GM13977 (cell line): ENCODE results near the gene CNNM2.

ENCODE experiments used
- DNase-seq: peaks from one replicate; pipeline ENCODE4 v3.0.0; 2012; ENCODE audit warnings: low spot score
- in situ Hi-C: fragments of 300-500 bp; cut with MboI; formaldehyde crosslinking; loops from one replicate; pipeline ENCODE4 v1.12.0; 2022; ENCODE audit warnings: low sequenced_read_pairs, low pct_unique_long_range_greater_than_20kb, mixed read lengths, inconsistent platforms; ENCODE audit not compliant: unreplicated experiment
- TF ChIP-seq, protein P1 (sequence below): IDR thresholded peaks from 2 replicates; pipeline ENCODE4 v1.5.1; 2012; ENCODE audit warnings: mild to moderate bottlenecking, control low read depth; ENCODE audit not compliant: insufficient read depth; ENCODE audit errors: extremely low read depth, missing control alignments

The CNNM2 gene

DNA sequence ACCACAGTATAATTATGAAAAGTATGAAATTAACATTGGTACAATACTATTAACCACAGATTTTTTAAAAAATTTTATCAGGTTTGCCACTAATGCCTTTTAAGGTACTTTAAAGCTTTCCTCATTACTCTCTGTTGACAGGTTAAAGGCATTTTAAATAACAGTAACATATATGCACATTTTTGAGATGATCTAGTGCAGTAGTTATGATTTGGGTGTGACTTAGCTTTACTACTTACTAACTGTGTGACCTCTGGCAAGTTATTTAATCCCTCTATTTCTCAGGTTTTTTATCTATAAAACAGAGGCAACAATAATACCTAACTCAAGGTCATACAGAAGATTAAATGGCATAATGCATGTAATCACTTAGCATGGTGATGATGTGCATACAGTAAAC lies 180.1 kb downstream of the CNNM2 start:
- in situ Hi-C loops: no loop called here
- DNase-seq: no peak
- TF ChIP-seq, protein P1, sequence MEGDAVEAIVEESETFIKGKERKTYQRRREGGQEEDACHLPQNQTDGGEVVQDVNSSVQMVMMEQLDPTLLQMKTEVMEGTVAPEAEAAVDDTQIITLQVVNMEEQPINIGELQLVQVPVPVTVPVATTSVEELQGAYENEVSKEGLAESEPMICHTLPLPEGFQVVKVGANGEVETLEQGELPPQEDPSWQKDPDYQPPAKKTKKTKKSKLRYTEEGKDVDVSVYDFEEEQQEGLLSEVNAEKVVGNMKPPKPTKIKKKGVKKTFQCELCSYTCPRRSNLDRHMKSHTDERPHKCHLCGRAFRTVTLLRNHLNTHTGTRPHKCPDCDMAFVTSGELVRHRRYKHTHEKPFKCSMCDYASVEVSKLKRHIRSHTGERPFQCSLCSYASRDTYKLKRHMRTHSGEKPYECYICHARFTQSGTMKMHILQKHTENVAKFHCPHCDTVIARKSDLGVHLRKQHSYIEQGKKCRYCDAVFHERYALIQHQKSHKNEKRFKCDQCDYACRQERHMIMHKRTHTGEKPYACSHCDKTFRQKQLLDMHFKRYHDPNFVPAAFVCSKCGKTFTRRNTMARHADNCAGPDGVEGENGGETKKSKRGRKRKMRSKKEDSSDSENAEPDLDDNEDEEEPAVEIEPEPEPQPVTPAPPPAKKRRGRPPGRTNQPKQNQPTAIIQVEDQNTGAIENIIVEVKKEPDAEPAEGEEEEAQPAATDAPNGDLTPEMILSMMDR: no peak

DNA sequence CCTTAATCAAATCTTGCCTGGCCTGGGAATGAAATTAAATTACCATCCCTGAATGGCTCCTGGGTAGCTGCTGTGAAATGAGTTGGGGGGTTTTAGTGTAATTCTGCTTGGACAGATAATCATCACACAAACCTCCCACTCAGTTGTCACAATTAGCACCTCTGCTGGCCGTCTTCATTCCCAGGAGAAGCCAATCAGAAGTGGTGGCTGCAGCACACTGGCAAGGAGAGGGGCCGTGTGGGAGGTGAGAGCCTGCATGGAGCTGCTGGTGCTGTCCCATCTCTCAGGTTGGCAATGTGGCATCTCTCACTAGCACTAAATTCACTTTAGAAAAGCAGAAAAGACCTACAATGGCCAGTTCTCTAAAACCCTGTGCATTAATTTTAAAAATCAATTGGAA lies 182.5 kb downstream of the CNNM2 start:
- TF ChIP-seq, protein P1: no peak
- no peak for DNase-seq
- in situ Hi-C loops: no loop called here

DNA sequence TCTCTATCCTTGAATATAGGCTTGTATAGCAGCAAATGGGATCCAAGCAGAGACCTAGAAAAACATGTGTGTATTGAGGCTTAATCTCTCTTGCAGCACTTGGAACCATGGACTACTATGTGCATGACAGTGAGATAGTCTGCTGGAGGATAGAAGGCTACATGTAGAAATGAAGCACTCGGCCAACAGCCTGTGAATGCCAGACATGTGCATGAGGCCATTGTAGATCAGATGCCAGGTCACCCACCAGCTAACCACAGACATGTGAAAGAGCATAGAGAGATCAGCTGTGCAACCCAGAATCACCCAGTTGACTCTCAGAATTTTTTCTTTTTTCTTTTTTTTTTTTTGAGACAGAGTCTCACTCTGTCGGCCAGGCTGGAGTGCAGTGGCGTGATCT lies 184.1 kb downstream of the CNNM2 start:
- TF ChIP-seq, protein P1: no peak
- in situ Hi-C loops: no loop called here
- DNase-seq: no peak

DNA sequence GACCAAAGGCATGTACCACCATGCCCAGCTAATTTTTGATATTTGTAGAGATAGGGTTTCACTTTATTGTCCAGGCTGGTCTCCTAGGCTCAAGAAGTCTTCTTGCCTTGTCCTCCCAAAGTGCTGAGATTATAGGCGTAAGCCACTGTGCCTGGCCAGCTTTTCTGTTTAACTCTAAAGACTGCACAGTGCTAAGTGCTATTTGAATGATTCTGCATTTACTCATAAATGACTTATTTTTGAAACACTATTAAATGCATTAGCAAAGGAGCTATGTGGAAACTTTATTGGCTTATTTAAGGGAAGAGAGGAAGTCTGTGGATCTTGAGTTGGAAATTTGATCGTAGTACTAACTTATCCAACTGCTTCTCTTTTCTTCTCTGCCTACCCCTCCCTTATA lies 185.9 kb downstream of the CNNM2 start:
- in situ Hi-C loops: no loop called here
- TF ChIP-seq, protein P1: no peak
- DNase-seq: no peak

DNA sequence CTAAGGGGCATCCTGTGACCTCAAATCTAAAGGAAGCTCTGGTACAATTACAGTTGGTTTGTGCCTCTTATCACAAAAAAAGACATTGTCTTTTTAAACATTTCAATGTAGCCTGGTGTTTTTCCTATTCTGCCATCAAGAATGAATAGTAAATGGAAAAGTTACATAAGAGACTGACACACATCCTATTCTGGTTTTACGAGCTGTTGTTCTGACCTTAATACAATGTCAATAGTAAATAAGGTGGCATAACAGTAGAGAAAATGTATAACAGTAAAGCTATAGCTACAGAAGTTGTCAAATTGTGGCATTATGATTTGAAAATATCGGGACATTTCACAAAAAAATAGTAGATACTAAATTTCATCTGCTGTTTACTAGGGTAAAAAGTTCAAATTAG lies 186.6 kb downstream of the CNNM2 start:
- no peak for DNase-seq
- TF ChIP-seq, protein P1: no peak
- in situ Hi-C loops: no loop called here

DNA sequence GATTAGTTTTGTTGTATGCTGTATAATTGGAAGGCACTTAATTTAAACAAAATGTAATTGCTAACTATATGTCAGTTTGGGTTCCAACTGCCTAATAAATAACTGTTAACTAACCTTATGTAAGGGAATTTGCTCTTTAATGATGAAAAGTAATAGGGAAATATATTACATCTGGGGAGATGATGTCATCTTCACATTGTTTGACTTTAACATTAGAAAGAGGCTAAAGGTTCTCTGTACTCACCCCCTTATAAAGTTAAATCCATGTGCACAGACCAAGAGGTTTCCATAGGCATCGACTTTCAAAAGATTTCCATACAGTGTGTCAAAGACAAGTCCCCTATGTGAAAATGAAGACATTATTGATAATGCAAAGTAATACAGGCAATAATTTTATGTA lies 187.4 kb downstream of the CNNM2 start:
- DNase-seq: no peak
- in situ Hi-C loops: no loop called here
- TF ChIP-seq, protein P1: no peak

DNA sequence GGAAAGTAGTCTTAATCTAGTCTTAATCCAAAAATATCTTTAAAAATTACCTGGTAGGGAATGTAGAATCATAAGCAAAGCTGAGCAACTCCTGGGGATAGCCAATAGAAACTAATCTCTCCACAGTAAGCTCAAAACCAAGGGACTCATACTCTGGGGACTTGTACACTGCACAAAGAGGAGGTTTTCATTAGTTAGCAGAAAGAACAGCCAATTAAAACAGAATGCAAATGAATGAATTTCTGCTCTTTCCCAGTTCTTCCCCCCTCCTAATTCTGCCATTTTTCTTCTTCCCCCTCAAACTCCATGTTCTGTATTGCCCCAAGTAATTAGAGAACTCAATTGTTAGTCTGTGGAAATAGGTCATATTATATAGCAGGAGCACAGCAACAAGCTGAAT lies 188.4 kb downstream of the CNNM2 start:
- TF ChIP-seq, protein P1: no peak
- in situ Hi-C loops: no loop called here
- DNase-seq: no peak
